HepG2 (cell line): ENCODE measurements around the gene NAPEPLD. TPM values are rescaled to one million over a fixed set of nuclear protein-coding genes. Genes with fewer than 3 reads are reported as not detected.
"Not testable (repeated sequence)": the region's sequence is repeated elsewhere in the genome, so short reads cannot be mapped to it uniquely, and the experiment has no call there.

Experiments
- ATAC-seq: fragments of 200-7000 bp; cut with Tn5 transposase; 3 replicates; pipeline ENCODE4 v1.9.1; 2020; ENCODE audit warnings: mild to moderate bottlenecking, moderate library complexity
- BruUV-seq: library from RNA; stranded (reverse); fragments of 400-500 nt; replicated peaks from 2 replicates; lab custom pipeline; 2021; lab: Mats Ljungman, UMichigan
- CTCF ChIA-PET: fragments of 300-600 bp; formaldehyde crosslinking; extraction: SDS; loops from one replicate; lab custom pipeline; 2021; ENCODE audit warnings: low total read pairs, inconsistent platforms, low intra/inter-chr PET ratio; lab: Yijun Ruan, JAX
- POLR2A ChIA-PET: fragments of 350-600 bp; sonication (Branson Sonifier 250); formaldehyde crosslinking; loops from one replicate; lab custom pipeline; 2020; ENCODE audit warnings: antibody characterized with exemption, inconsistent platforms; lab: Yijun Ruan, JAX
- DNase-seq: peaks from one replicate; pipeline ENCODE4 v3.0.0-alpha.2; 2015; ENCODE audit warnings: low spot score
- FAIRE-seq: peaks from 3 replicates; lab custom pipeline; 2011; peaks lifted over from hg19 to GRCh38; lab: Jason Lieb, UNC
- H2AFZ ChIP-seq: one replicate; pipeline ENCODE4 v1.6.1; 2011; ENCODE audit warnings: low read length, inconsistent platforms
- H3K27ac ChIP-seq: fragments of 300-600 bp; 3 replicates; pipeline ENCODE4 v1.8.0; 2011; ENCODE audit warnings: mixed run types, mild to moderate bottlenecking, mixed read lengths, low read length, inconsistent platforms; ENCODE audit not compliant: insufficient read depth; ENCODE audit errors: extremely low read length
- H3K27me3 ChIP-seq, 2 experiments: fragments of 200-600 bp in 1 of 2; 2 replicates in 1 of 2; 3 replicates in 1 of 2; pipeline versions ENCODE4 v1.6.0 to v1.8.0; 2011; ENCODE audit warnings: low read length in 2 of 2, mild to moderate bottlenecking in 2 of 2, moderate library complexity in 2 of 2, inconsistent platforms in 1 of 2; ENCODE audit not compliant: insufficient read depth in 2 of 2, control insufficient read depth in 1 of 2
- H3K36me3 ChIP-seq, 2 experiments: fragments of 200-600 bp in 1 of 2; replicated peaks in 1 of 2; 2 replicates in 1 of 2; 3 replicates in 1 of 2; pipeline versions ENCODE4 v1.5.1 to v1.8.0; 2011; ENCODE audit warnings: low read length in 2 of 2, inconsistent platforms in 1 of 2; ENCODE audit not compliant: insufficient read depth in 2 of 2, control insufficient read depth in 1 of 2
- H3K4me1 ChIP-seq: 2 replicates; pipeline ENCODE4 v1.5.1; 2012; ENCODE audit warnings: low read length, inconsistent platforms; ENCODE audit not compliant: insufficient read depth
- H3K4me2 ChIP-seq: 2 replicates; pipeline ENCODE4 v1.6.0; 2011; ENCODE audit warnings: low read depth, low read length, inconsistent platforms
- H3K4me3 ChIP-seq, 3 experiments: fragments of 200-600 bp in 1 of 3; sonication (generic), shearing (Covaris generic) in 1 of 3; replicated peaks in 1 of 3; 2 replicates each; pipeline ENCODE4 v1.5.1; 2011 to 2016; ENCODE audit warnings: low read length in 3 of 3, inconsistent platforms in 2 of 3, low read depth in 2 of 3, mild to moderate bottlenecking in 2 of 3, control low read depth in 1 of 3, mixed read lengths in 1 of 3; ENCODE audit not compliant: insufficient read depth in 1 of 3
- H3K79me2 ChIP-seq: one replicate; pipeline ENCODE4 v1.6.1; 2011; ENCODE audit warnings: low read length, inconsistent platforms; ENCODE audit not compliant: insufficient read depth
- H3K9ac ChIP-seq: 2 replicates; pipeline ENCODE4 v1.6.0; 2011; ENCODE audit warnings: mild to moderate bottlenecking, low read depth, low read length, inconsistent platforms; ENCODE audit not compliant: insufficient read depth
- H3K9me3 ChIP-seq: 2 replicates; pipeline ENCODE4 v1.5.1; 2012; ENCODE audit warnings: mild to moderate bottlenecking, low read length
- H4K20me1 ChIP-seq: 2 replicates; pipeline ENCODE4 v1.6.0; 2011; ENCODE audit warnings: inconsistent platforms, mild to moderate bottlenecking, low read length, moderate library complexity; ENCODE audit not compliant: insufficient read depth
- WGBS: methylation state at CpG from one replicate; pipeline ENCODE4 v1.1.6; 2017; ENCODE audit warnings: low lambda C conversion rate; 5-methylcytosine and 5-hydroxymethylcytosine counted together
- in situ Hi-C: cut with HindIII; loops from 2 replicates; pipeline ENCODE4 v1.10.0; 2017; ENCODE audit warnings: low pct_unique_long_range_greater_than_20kb; ENCODE audit not compliant: extremely low pct_ligation_motif_present
- intact Hi-C: fragments of 100-400 bp; cut with micrococcal nuclease; formaldehyde crosslinking; loops from one replicate; pipeline ENCODE4 v1.10.0; 2022; ENCODE audit not compliant: unreplicated experiment
- polyA plus RNA-seq, 8 experiments: library from polyadenylated mRNA; depleted of rRNA in 3 of 8; stranded (reverse) in 7 of 8; unstranded in 1 of 8; fragments of >200 nt; fragmentation: Illumina TruSeq in 4 of 8; extraction: Trizol in 4 of 8; gene quantifications; 2 replicates each; pipeline versions ENCODE4 v1.2.1 to v1.2.3, GENCODE V29; 2011 to 2016; ENCODE audit warnings: low read depth in 4 of 8, missing spikeins in 1 of 8, mixed read lengths in 1 of 8; ENCODE audit not compliant: insufficient read depth in 1 of 8
- total RNA-seq, 5 experiments: library from RNA; depleted of rRNA; stranded (reverse); fragments of >200 nt; fragmentation: Illumina TruSeq; extraction: Trizol; gene quantifications; 2 replicates each; pipeline ENCODE4 v1.2.3, GENCODE V29; 2016; ENCODE audit warnings: low read depth in 1 of 5

The NAPEPLD gene
- total and polyA plus RNA-seq, 2 of the 13 experiments (the other 11 are each of a cell fraction or from before 2014, with no cell fraction given): 3.4 to 5.6 TPM

GRCh38 chr7:103161998-103162616, 13.2 kb upstream of the NAPEPLD start:
- H3K4me1 ChIP-seq, H3K79me2 ChIP-seq, ATAC-seq, H3K4me3 ChIP-seq, in situ Hi-C loops, CTCF ChIA-PET, FAIRE-seq, H3K27me3 ChIP-seq, H3K36me3 ChIP-seq, H3K9ac ChIP-seq, H3K27ac ChIP-seq, H4K20me1 ChIP-seq, H2AFZ ChIP-seq, intact Hi-C loops, DNase-seq, H3K4me2 ChIP-seq, POLR2A ChIA-PET, BruUV-seq, H3K9me3 ChIP-seq: not testable (repeated sequence)
- WGBS: 73% methylated on average over 3 of the region's 3 CpGs

- BruUV-seq, H3K9me3 ChIP-seq, H3K36me3 ChIP-seq, H3K27me3 ChIP-seq, H3K9ac ChIP-seq, H3K4me2 ChIP-seq, H3K4me3 ChIP-seq, FAIRE-seq, CTCF ChIA-PET, H3K27ac ChIP-seq, DNase-seq, H3K79me2 ChIP-seq, ATAC-seq, in situ Hi-C loops, POLR2A ChIA-PET, H4K20me1 ChIP-seq, H3K4me1 ChIP-seq, H2AFZ ChIP-seq, intact Hi-C loops: not testable (repeated sequence)
- 28% methylated on average over 1 of the region's 1 CpG for WGBS
Observed at GRCh38 chr7:103159072-103159471, 10.2 kb upstream of the NAPEPLD start.

- H3K9ac ChIP-seq, H3K9me3 ChIP-seq, ATAC-seq, DNase-seq, H3K4me2 ChIP-seq, POLR2A ChIA-PET, H2AFZ ChIP-seq, H3K27ac ChIP-seq, FAIRE-seq, in situ Hi-C loops, BruUV-seq, H3K79me2 ChIP-seq, H4K20me1 ChIP-seq, CTCF ChIA-PET, intact Hi-C loops, H3K36me3 ChIP-seq, H3K27me3 ChIP-seq, H3K4me3 ChIP-seq: not testable (repeated sequence)
- WGBS: 83% methylated on average over 8 of the region's 8 CpGs
- peaks cover 38% of the 10 kb centered on the region for H3K4me1 ChIP-seq
Observed at GRCh38 chr7:103155331-103156024, 6.6 kb upstream of the NAPEPLD start.
